Cerebellar cortex (tissue), 1 donor: Measurements from ENCODE around the gene KLHL6.
"Not testable (repeated sequence)": the region's sequence is repeated elsewhere in the genome, so short reads cannot be mapped to it uniquely, and the experiment has no call there.

ENCODE experiments used
- DNase-seq: peaks from one replicate; pipeline ENCODE4 v3.0.0-alpha.2; 2015; ENCODE audit warnings: low spot score

The KLHL6 gene

GRCh38 chr3:183532620-183533411 is 22.7 kb downstream of the KLHL6 start:
- DNase-seq: no peak

GRCh38 chr3:183529717-183530116 is 25.8 kb downstream of the KLHL6 start:
- no peak for DNase-seq

- no peak for DNase-seq
These were observed 26.3 kb downstream of the KLHL6 start for GRCh38 chr3:183529185-183529584.

GRCh38 chr3:183528758-183529157 is 26.7 kb downstream of the KLHL6 start:
- DNase-seq: not testable (repeated sequence)

- DNase-seq: no peak
These were observed 27.8 kb downstream of the KLHL6 start for GRCh38 chr3:183527428-183528379.

- no peak for DNase-seq
These were observed 28.6 kb downstream of the KLHL6 start for GRCh38 chr3:183526838-183527427.

GRCh38 chr3:183524476-183524875 is 31.0 kb downstream of the KLHL6 start:
- DNase-seq: no peak

GRCh38 chr3:183520741-183521556 is 34.6 kb downstream of the KLHL6 start:
- DNase-seq: not testable (repeated sequence)

- not testable (repeated sequence) for DNase-seq
These were observed 35.2 kb downstream of the KLHL6 start for GRCh38 chr3:183520295-183520694.

- DNase-seq: no peak
These were observed 35.6 kb downstream of the KLHL6 start for GRCh38 chr3:183519891-183520290.

GRCh38 chr3:183518491-183519251 is 36.8 kb downstream of the KLHL6 start:
- DNase-seq: no peak

GRCh38 chr3:183517607-183518006 is 37.9 kb downstream of the KLHL6 start:
- DNase-seq: no peak

- no peak for DNase-seq
These were observed 39.3 kb downstream of the KLHL6 start for GRCh38 chr3:183515968-183516851.

- no peak for DNase-seq
These were observed 41.5 kb downstream of the KLHL6 start for GRCh38 chr3:183514021-183514420.

- DNase-seq: no peak
These were observed 42.3 kb downstream of the KLHL6 start for GRCh38 chr3:183513046-183513706.

GRCh38 chr3:183511286-183512131 is 44.0 kb downstream of the KLHL6 start:
- DNase-seq: not testable (repeated sequence)

GRCh38 chr3:183508821-183509220 is 46.7 kb downstream of the KLHL6 start:
- no peak for DNase-seq

GRCh38 chr3:183507551-183507950 is 48.0 kb downstream of the KLHL6 start:
- no peak for DNase-seq
